A549 (cell line): ENCODE results near the gene DENND10. TPM values are rescaled to one million over a fixed set of nuclear protein-coding genes. Genes with fewer than 3 reads are reported as not detected.
A peak's percentile ranks its signal among the peaks of the same experiment; 100 is the strongest.
"Not testable (repeated sequence)": the region's sequence is repeated elsewhere in the genome, so short reads cannot be mapped to it uniquely, and the experiment has no call there.

ENCODE experiments used
- ATAC-seq, 2 experiments: fragments of 200-7000 bp in 1 of 2; fragments of >200 bp in 1 of 2; cut with Nextera tagmentation in 1 of 2; cut with Tn5 transposase in 1 of 2; 3 replicates each; pipeline versions ENCODE4 v1.8.0 to v1.9.1; 2018 to 2020; ENCODE audit warnings: mild to moderate bottlenecking in 1 of 2, moderate library complexity in 1 of 2
- CTCF ChIA-PET: fragments of 300-600 bp; sonication (Branson Sonifier 250); formaldehyde crosslinking; extraction: SDS; loops from one replicate; lab custom pipeline; 2021; ENCODE audit warnings: antibody characterized with exemption, inconsistent platforms; lab: Yijun Ruan, JAX
- POLR2A ChIA-PET: fragments of 350-600 bp; formaldehyde crosslinking; extraction: SDS; loops from one replicate; lab custom pipeline; 2021; ENCODE audit warnings: antibody characterized with exemption, inconsistent platforms; lab: Yijun Ruan, JAX
- DNase-seq, 2 experiments: peaks; one replicate each; pipeline versions ENCODE4 v3.0.0 to v3.0.0-alpha.2; 2011 to 2016; ENCODE audit warnings: low read depth in 1 of 2, low spot score in 1 of 2
- FAIRE-seq: peaks from 2 replicates; lab custom pipeline; 2011; peaks lifted over from hg19 to GRCh38; lab: Jason Lieb, UNC
- H3K27ac ChIP-seq, 2 experiments: fragments of >200 bp; sonication (Bioruptor Twin); formaldehyde crosslinking; 3 replicates each; pipeline ENCODE4 v1.5.1; 2016 to 2017
- H3K4me1 ChIP-seq: fragments of >200 bp; sonication (Bioruptor Twin); formaldehyde crosslinking; 3 replicates; pipeline ENCODE4 v1.6.1; 2016
- H3K4me2 ChIP-seq: fragments of >200 bp; sonication (Bioruptor Twin); formaldehyde crosslinking; 3 replicates; pipeline ENCODE4 v1.6.1; 2016
- H3K4me3 ChIP-seq: fragments of >200 bp; sonication (Bioruptor Twin); formaldehyde crosslinking; 3 replicates; pipeline ENCODE4 v1.5.1; 2016
- H3K9me3 ChIP-seq: fragments of >200 bp; sonication (Bioruptor Twin); formaldehyde crosslinking; 3 replicates; pipeline ENCODE4 v1.6.1; 2016
- BCL3 ChIP-seq: fragments of >200 bp; sonication (Bioruptor Twin); formaldehyde crosslinking; IDR thresholded peaks from 3 replicates; pipeline ENCODE4 v1.6.1; 2016
- CHD2 ChIP-seq: fragments of 150-350 bp; IDR thresholded peaks from 2 replicates; pipeline ENCODE4 v1.6.1; 2014; ENCODE audit warnings: low read length; ENCODE audit not compliant: partially characterized antibody
- EP300 ChIP-seq, 2 experiments: fragments of >200 bp; sonication (Bioruptor Twin); formaldehyde crosslinking; IDR thresholded peaks; 2 replicates in 1 of 2; 3 replicates in 1 of 2; pipeline ENCODE4 v1.6.1; 2016 to 2017
- FOSB ChIP-seq: fragments of 250-450 bp; sonication (Bioruptor Pico); IDR thresholded peaks from 2 replicates; pipeline ENCODE4 v1.5.0; 2020; ENCODE audit warnings: mild to moderate bottlenecking, moderate library complexity
- HES2 ChIP-seq: fragments of >200 bp; sonication (Bioruptor Twin); formaldehyde crosslinking; IDR thresholded peaks from 2 replicates; pipeline ENCODE4 v1.6.1; 2016
- HEYL ChIP-seq: fragments of 250-450 bp; sonication (Bioruptor Pico); IDR thresholded peaks from 2 replicates; pipeline ENCODE4 v1.8.0; 2021; ENCODE audit warnings: mild to moderate bottlenecking, moderate library complexity
- HOXA7 ChIP-seq: fragments of 250-450 bp; sonication (Bioruptor Pico); IDR thresholded peaks from 2 replicates; pipeline ENCODE4 v1.5.0; 2020; ENCODE audit warnings: mild to moderate bottlenecking, moderate library complexity
- HOXB13 ChIP-seq: fragments of 250-450 bp; sonication (Bioruptor Pico); IDR thresholded peaks from 2 replicates; pipeline ENCODE4 v1.5.0; 2020; ENCODE audit warnings: low read depth, mild to moderate bottlenecking, moderate library complexity
- HOXB5 ChIP-seq: fragments of 250-450 bp; sonication (Bioruptor Pico); IDR thresholded peaks from 2 replicates; pipeline ENCODE4 v1.5.0; 2020; ENCODE audit warnings: mild to moderate bottlenecking, moderate library complexity
- JUNB ChIP-seq: fragments of >200 bp; sonication (Bioruptor Twin); formaldehyde crosslinking; IDR thresholded peaks from 2 replicates; pipeline ENCODE4 v1.6.1; 2016
- KDM1A ChIP-seq: fragments of 200-600 bp; sonication (generic); IDR thresholded peaks from 2 replicates; pipeline ENCODE4 v1.6.1; 2016; ENCODE audit warnings: low read depth, mild to moderate bottlenecking
- MYC ChIP-seq: IDR thresholded peaks from 2 replicates; pipeline ENCODE4 v1.6.1; 2012; ENCODE audit warnings: mild to moderate bottlenecking, inconsistent platforms, low read length, improper control_type of control experiment, borderline replicate concordance
- NR3C1 ChIP-seq: fragments of >200 bp; sonication (Bioruptor Twin); formaldehyde crosslinking; IDR thresholded peaks from 3 replicates; pipeline ENCODE4 v1.6.1; 2017
- PBX3 ChIP-seq: IDR thresholded peaks from 2 replicates; pipeline ENCODE4 v1.6.1; 2012
- PHF8 ChIP-seq: fragments of 200-600 bp; sonication (generic); IDR thresholded peaks from 2 replicates; pipeline ENCODE4 v1.6.1; 2016; ENCODE audit warnings: low read depth, mild to moderate bottlenecking, antibody characterized with exemption, moderate library complexity, borderline replicate concordance
- SMC3 ChIP-seq: fragments of >200 bp; sonication (Bioruptor Twin); formaldehyde crosslinking; IDR thresholded peaks from 3 replicates; pipeline ENCODE4 v1.6.1; 2018; ENCODE audit warnings: inconsistent platforms
- TP53 ChIP-seq: fragments of 250-450 bp; sonication (Bioruptor Pico); IDR thresholded peaks from 2 replicates; pipeline ENCODE4 v1.5.0; 2021; ENCODE audit warnings: mild to moderate bottlenecking, moderate library complexity
- ZNF302 ChIP-seq: fragments of 250-450 bp; sonication (Bioruptor Pico); IDR thresholded peaks from 2 replicates; pipeline ENCODE4 v1.9.0; 2021; ENCODE audit warnings: inconsistent platforms, mild to moderate bottlenecking, moderate library complexity
- WGBS: methylation state at CpG from one replicate; pipeline ENCODE4 v1.1.6; 2017; ENCODE audit errors: missing lambda C conversion rate; 5-methylcytosine and 5-hydroxymethylcytosine counted together
- polyA plus RNA-seq, 4 experiments: library from polyadenylated mRNA; depleted of rRNA in 3 of 4; stranded (reverse); fragments of >200 nt; fragmentation: RNase III in 1 of 4; extraction: RNeasy Plus Mini Kit Qiagen cat#74134 plus additional on column Dnase treatment in 1 of 4; gene quantifications; 2 replicates in 3 of 4; 3 replicates in 1 of 4; pipeline ENCODE4 v1.2.3, GENCODE V29; 2011 to 2017

DENND10 gene
- polyA plus RNA-seq, 2 of the 4 experiments (the other 2 are of a cell fraction) = 49.7 to 94.3 TPM

GRCh38 chr10:119105155-119105554, 1.2 kb downstream of the DENND10 start:
- DNase-seq (no peak), ATAC-seq (no peak), FAIRE-seq (no peak)
- H3K4me2 ChIP-seq = peak overlapping the region; percentile 92
- POLR2A ChIA-PET = interaction anchor here (0.7 to 1.9 kb wide), 7 partner anchors 8 to 94 kb away, joined by 3 to 32 read pairs (median 4); partner anchors contain the start of gene SFXN4
- WGBS = 86% methylated on average over 12 of the region's 12 CpGs
- no peaks in the 10 kb centered on the region for H3K9me3 ChIP-seq
- CTCF ChIA-PET = interaction anchor here (0.7 to 1.5 kb wide), 3 partner anchors 10 to 30 kb away, joined by 3 to 5 read pairs (median 4); no protein-coding TSS in a partner anchor
- peak overlapping the region; percentile 86 for H3K4me3 ChIP-seq
- H3K4me1 ChIP-seq = peaks cover 17% of the 10 kb centered on the region; the same call in 2 of the 3 replicates
- H3K27ac ChIP-seq = peak overlapping the region; percentile 88 to 99
- TF ChIP-seq HOXB13 (CRISPR knock-in tag) = no peak

DNA sequence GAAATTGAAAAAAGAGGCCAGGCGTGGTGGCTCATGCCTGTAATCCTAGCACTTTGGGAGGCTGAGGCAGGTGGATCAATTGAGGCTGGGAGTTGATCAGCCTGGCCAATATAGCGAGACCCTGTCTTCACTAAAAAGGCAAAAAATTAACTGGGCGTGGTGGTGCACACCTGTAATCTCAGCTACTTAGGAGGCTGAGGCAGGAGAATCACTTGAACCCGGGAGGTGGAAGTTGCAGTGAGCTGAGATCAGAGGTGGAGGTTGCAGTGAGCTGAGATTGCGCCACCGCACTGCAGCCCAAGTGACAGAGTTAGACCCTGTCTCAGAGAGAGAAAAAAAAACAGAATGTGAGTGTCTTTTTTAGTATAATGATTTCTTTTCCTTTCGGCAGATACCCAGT, 2.0 kb downstream of the DENND10 start:
- H3K4me3 ChIP-seq, FAIRE-seq, DNase-seq, H3K27ac ChIP-seq, H3K9me3 ChIP-seq, CTCF ChIA-PET, POLR2A ChIA-PET, ATAC-seq: not testable (repeated sequence)
- WGBS = 92% methylated on average over 7 of the region's 7 CpGs
- Histone ChIP-seq H3K4me2 (peak overlapping the region; percentile 92), H3K4me1 (peaks cover 13% of the 10 kb centered on the region; the same call in 2 of the 3 replicates)

DNA sequence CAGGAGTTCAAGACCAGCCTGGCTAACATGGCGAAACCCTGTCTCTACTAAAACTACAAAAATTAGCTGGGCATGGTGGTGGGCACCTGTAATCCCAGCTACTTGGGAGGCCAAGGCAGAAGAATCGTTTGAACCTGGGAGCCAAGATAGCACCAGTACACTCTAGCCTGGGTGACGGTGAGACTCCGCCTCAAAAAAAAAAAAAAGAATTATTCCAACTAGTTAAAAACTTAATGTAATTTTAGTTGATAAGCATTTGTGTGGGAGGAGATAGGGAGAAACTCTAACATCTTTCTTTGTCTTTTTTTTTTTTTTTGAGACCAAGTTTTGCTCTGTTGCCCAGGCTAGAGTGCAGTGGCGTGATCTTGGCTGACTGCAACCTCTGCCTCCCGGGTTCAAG, 3.2 kb downstream of the DENND10 start:
- DNase-seq, H3K9me3 ChIP-seq, H3K4me2 ChIP-seq, POLR2A ChIA-PET, FAIRE-seq, H3K4me3 ChIP-seq, H3K27ac ChIP-seq, CTCF ChIA-PET, ATAC-seq: not testable (repeated sequence)
- WGBS = 89% methylated on average over 6 of the region's 6 CpGs
- peaks cover 15% of the 10 kb centered on the region; the same call in 2 of the 3 replicates for H3K4me1 ChIP-seq

DNA sequence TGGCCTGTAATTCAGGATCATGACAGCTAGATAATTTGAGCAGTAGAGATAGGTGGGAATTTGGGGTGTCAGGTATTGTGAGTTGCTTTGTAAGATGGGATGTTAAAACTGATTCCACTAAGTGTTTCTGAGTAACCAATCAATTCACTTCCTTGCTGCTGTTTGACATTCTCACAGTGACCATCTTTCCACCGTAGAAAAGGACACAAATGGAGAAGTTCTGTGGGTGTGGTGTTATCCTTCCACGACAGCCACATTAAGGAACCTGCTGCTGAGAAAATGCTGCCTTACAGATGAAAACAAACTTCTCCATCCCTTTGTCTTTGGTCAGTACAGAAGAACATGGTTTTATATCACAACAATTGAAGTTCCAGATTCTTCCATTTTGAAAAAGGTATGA, 3.9 kb downstream of the DENND10 start:
- H3K4me1 ChIP-seq = peaks cover 20% of the 10 kb centered on the region; the same call in 2 of the 3 replicates
- DNase-seq, FAIRE-seq, H3K27ac ChIP-seq, ATAC-seq, POLR2A ChIA-PET, CTCF ChIA-PET, H3K4me3 ChIP-seq, H3K9me3 ChIP-seq, H3K4me2 ChIP-seq: not testable (repeated sequence)
- 93% methylated on average over 2 of the region's 2 CpGs for WGBS

DNA sequence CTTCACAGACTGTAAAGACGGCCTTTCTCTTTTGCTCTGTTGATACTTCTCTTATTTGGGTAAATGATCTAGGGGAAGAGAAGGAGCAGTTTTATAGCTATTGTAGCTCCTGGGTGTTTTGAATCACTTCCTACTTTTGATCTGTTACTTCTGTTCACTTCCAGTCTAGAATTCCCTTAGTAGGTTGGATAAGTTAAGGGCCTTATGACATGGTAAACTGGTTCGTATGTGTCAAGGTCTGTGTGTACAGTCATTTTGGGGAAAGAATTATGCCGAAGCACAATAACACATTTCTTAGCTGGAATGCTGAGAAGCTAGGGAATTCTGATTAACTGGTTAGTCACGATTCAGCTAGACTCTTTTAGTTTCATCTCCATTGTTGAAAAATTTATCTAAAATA, 8.1 kb downstream of the DENND10 start:
- no peak for ATAC-seq
- H3K27ac ChIP-seq = peak overlapping the region in 1 of 2 experiments; percentile 14; a peak in 1 of 6 replicates
- WGBS = 89% methylated on average over 4 of the region's 4 CpGs
- no peak overlapping the region for H3K4me2 ChIP-seq
- H3K4me1 ChIP-seq = peaks cover 34% of the 10 kb centered on the region
- TF ChIP-seq NR3C1 = no peak
- TF ChIP-seq CHD2 = no peak
- no peak for TF ChIP-seq JUNB
- no peak for TF ChIP-seq BCL3
- TF ChIP-seq MYC = no peak
- no peak for TF ChIP-seq ZNF302 (CRISPR knock-in tag)
- no peak for TF ChIP-seq HOXA7 (CRISPR knock-in tag)
- no peak for TF ChIP-seq FOSB (CRISPR knock-in tag)
- no peak for TF ChIP-seq KDM1A
- TF ChIP-seq PBX3 = no peak
- TF ChIP-seq EP300 (IDR thresholded peaks at IDR 0.05) = no peak
- no peak for TF ChIP-seq HEYL (CRISPR knock-in tag)
- no peak for TF ChIP-seq HES2
- TF ChIP-seq PHF8 = no peak
- TF ChIP-seq SMC3 = no peak
- no peak for TF ChIP-seq HOXB5 (CRISPR knock-in tag)
- no peak for TF ChIP-seq TP53 (CRISPR knock-in tag)
- CTCF ChIA-PET = interaction anchor here (0.9 to 1.2 kb wide), 2 partner anchors 8 to 28 kb away, joined by 4 read pairs; partner anchors contain the start of gene DENND10
- POLR2A ChIA-PET = interaction anchor here (1.4 to 2.8 kb wide), 2 partner anchors 8 to 53 kb away, joined by 6 to 32 read pairs; partner anchors contain the start of genes DENND10 and SFXN4
- no peaks in the 10 kb centered on the region for H3K9me3 ChIP-seq
- no peak overlapping the region for H3K4me3 ChIP-seq
- FAIRE-seq = no peak
- no peak for DNase-seq
